ENCODE measurements around the gene SLC9A6. TPM values are rescaled to one million over a fixed set of nuclear protein-coding genes. Genes with fewer than 3 reads are reported as not detected.
A peak's percentile ranks its signal among the peaks of the same experiment; 100 is the strongest.

The SLC9A6 gene
- total RNA-seq, 2 donors from 2014 or later, result 13.9 to 14.9 TPM

DNA sequence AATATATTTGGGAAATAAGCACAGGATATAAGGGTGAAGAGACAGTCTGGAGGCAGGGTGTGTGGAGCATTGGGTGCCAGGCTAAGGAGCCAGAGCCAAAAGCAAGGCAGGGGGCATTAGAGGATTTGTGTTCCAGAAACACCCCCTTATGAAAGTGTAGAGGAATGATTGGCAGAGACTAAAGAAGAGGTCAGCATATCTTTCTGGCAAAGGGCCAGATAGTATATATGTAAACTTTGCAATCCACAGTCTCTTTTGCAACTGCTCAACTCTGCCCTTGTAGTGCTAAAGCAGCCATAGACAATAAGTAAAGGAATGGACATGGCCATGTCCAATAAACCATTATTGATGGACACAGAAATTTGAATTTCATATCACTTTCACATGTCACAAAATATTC, 3.6 kb upstream of the SLC9A6 start:
- TF ChIP-seq, protein P1, sequence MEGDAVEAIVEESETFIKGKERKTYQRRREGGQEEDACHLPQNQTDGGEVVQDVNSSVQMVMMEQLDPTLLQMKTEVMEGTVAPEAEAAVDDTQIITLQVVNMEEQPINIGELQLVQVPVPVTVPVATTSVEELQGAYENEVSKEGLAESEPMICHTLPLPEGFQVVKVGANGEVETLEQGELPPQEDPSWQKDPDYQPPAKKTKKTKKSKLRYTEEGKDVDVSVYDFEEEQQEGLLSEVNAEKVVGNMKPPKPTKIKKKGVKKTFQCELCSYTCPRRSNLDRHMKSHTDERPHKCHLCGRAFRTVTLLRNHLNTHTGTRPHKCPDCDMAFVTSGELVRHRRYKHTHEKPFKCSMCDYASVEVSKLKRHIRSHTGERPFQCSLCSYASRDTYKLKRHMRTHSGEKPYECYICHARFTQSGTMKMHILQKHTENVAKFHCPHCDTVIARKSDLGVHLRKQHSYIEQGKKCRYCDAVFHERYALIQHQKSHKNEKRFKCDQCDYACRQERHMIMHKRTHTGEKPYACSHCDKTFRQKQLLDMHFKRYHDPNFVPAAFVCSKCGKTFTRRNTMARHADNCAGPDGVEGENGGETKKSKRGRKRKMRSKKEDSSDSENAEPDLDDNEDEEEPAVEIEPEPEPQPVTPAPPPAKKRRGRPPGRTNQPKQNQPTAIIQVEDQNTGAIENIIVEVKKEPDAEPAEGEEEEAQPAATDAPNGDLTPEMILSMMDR (IDR thresholded peaks at IDR 0.05), result no peak
- no peak for ATAC-seq (ENCODE audit: insufficient number of reproducible peaks, low FRiP score, low read depth)
- no peaks in the 10 kb centered on the region for H3K27me3 ChIP-seq (replicated peaks; ENCODE audit: insufficient read depth)
- H3K36me3 ChIP-seq, result no peaks in the 10 kb centered on the region
- no peak overlapping the region for H3K4me3 ChIP-seq
- no peak for DNase-seq (ENCODE audit: low spot score)
- H3K9me3 ChIP-seq, result no peaks in the 10 kb centered on the region
- no peak overlapping the region for H3K27ac ChIP-seq
- H3K4me1 ChIP-seq (ENCODE audit: control insufficient read depth in 1 of 2, low read depth in 2 of 2), result peaks cover 0 to 6% of the 10 kb centered on the region in 2 donors

DNA sequence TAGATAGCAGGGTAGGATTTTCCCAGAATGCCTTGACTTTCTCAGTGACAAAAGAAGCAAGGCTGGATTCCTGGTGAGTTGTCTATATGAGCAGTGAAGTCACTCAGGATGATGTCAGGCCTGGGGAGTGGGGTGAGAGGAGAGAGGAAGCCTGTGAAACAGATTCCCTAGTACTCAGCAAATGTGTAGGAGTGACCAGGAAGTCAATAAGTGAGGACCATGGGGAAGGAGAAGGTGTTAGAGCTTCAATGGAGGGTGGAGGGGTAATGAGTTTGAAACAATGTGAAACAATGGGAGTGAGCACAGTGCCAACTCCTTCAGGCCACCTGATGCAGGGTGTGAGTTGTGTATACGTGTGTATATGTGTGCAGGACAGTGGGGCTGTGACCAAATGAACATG, 2.4 kb upstream of the SLC9A6 start:
- no peaks in the 10 kb centered on the region for H3K36me3 ChIP-seq
- H3K27ac ChIP-seq, result no peak overlapping the region
- H3K4me1 ChIP-seq (ENCODE audit: control insufficient read depth in 1 of 2, low read depth in 2 of 2), result peaks cover 0 to 6% of the 10 kb centered on the region in 2 donors
- no peak for DNase-seq (ENCODE audit: low spot score)
- ATAC-seq (ENCODE audit: insufficient number of reproducible peaks, low FRiP score, low read depth), result no peak
- H3K4me3 ChIP-seq, result no peak overlapping the region
- TF ChIP-seq, protein P1 (IDR thresholded peaks at IDR 0.05), result no peak
- H3K27me3 ChIP-seq (replicated peaks; ENCODE audit: insufficient read depth), result no peaks in the 10 kb centered on the region
- H3K9me3 ChIP-seq, result no peaks in the 10 kb centered on the region

DNA sequence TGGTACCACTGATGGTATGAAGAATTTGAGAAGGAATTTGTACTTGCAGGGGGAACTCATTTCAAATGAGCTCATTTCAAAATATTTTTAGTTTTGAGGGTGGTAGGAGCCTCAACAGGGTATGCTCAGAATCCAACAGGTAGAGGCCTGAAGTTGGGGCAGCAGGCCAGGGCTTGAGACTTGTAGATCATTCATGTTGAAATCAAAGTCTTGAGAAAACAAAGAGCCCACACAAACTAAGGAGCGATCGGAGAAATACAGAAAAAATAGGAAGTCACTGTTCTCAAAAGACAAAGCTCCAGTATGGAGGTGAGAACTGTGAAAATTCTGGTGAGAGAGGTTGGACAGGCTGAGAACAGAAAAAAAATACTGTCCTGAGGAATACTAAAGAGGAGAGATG, 979 bp upstream of the SLC9A6 start:
- no peak for DNase-seq (ENCODE audit: low spot score)

DNA sequence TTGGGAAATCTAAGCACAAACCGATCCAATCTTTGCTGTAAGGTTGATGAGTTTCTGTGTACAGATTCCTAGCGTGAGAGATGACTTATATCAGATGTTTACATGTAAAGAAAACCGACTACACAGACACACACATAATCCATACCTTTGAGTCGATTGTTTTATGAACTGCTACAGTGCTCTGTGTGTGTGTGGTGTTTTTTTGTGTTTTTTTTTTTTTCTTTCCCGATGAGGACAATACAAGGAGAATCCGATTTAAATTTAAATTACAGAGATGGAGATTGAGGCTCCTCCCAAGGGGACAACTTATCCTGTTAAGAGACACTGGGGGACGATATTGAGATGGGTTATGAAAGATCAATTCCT, 461 bp upstream of the SLC9A6 start:
- ATAC-seq (ENCODE audit: insufficient number of reproducible peaks, low FRiP score, low read depth), result no peak
- H3K27me3 ChIP-seq (replicated peaks; ENCODE audit: insufficient read depth), result no peaks in the 10 kb centered on the region
- TF ChIP-seq, protein P1 (IDR thresholded peaks at IDR 0.05), result no peak
- peaks cover 0 to 6% of the 10 kb centered on the region in 2 donors for H3K4me1 ChIP-seq (ENCODE audit: control insufficient read depth in 1 of 2, low read depth in 2 of 2)
- no peak for DNase-seq (ENCODE audit: low spot score)
- H3K27ac ChIP-seq, result peak overlapping the region; percentile 66 to 77
- H3K4me3 ChIP-seq, result peak overlapping the region; percentile 83
- no peaks in the 10 kb centered on the region for H3K9me3 ChIP-seq
- no peaks in the 10 kb centered on the region for H3K36me3 ChIP-seq

More for the DNA sequence above, 979 bp upstream of the SLC9A6 start:
- no peaks in the 10 kb centered on the region for H3K9me3 ChIP-seq
- peak overlapping the region; percentile 83 for H3K4me3 ChIP-seq
- H3K27ac ChIP-seq, result peak overlapping the region in 1 of 2 donors; percentile 77
- no peak for ATAC-seq (ENCODE audit: insufficient number of reproducible peaks, low FRiP score, low read depth)
- H3K4me1 ChIP-seq (ENCODE audit: control insufficient read depth in 1 of 2, low read depth in 2 of 2), result peaks cover 0 to 6% of the 10 kb centered on the region in 2 donors
- H3K36me3 ChIP-seq, result no peaks in the 10 kb centered on the region
- no peaks in the 10 kb centered on the region for H3K27me3 ChIP-seq (replicated peaks; ENCODE audit: insufficient read depth)
- TF ChIP-seq, protein P1 (IDR thresholded peaks at IDR 0.05), result no peak

DNA sequence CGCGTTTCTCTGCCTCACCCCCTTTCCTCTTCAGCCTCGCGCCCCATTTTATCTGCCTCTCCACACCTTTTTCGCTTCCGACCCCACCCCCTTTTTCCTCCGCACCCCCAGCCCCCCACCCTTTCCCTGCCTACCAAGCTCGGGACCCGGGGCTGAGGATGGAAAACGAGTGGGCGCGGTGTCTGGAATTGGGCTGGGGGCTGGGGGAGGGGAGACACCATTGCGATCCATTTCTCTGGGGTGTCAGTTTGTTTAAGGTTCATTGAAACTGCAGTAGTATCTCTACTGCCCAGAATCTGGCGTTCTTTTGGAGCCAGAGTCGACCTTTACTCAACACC, 707 bp downstream of the SLC9A6 start:
- H3K27ac ChIP-seq, result peak overlapping the region; percentile 66 to 77
- peaks cover 0 to 6% of the 10 kb centered on the region in 2 donors for H3K4me1 ChIP-seq (ENCODE audit: control insufficient read depth in 1 of 2, low read depth in 2 of 2)
- TF ChIP-seq, protein P1 (IDR thresholded peaks at IDR 0.05), result no peak
- no peak for ATAC-seq (ENCODE audit: insufficient number of reproducible peaks, low FRiP score, low read depth)
- H3K27me3 ChIP-seq (replicated peaks; ENCODE audit: insufficient read depth), result no peaks in the 10 kb centered on the region
- H3K4me3 ChIP-seq, result peak overlapping the region; percentile 83
- H3K36me3 ChIP-seq, result no peaks in the 10 kb centered on the region
- no peak for DNase-seq (ENCODE audit: low spot score)
- no peaks in the 10 kb centered on the region for H3K9me3 ChIP-seq
